ENCODE data around the gene KIRREL3. TPM values are rescaled to one million over a fixed set of nuclear protein-coding genes. Genes with fewer than 3 reads are reported as not detected.

KIRREL3 gene
- total RNA-seq, 1 donor from 2014 or later = not detected

DNA sequence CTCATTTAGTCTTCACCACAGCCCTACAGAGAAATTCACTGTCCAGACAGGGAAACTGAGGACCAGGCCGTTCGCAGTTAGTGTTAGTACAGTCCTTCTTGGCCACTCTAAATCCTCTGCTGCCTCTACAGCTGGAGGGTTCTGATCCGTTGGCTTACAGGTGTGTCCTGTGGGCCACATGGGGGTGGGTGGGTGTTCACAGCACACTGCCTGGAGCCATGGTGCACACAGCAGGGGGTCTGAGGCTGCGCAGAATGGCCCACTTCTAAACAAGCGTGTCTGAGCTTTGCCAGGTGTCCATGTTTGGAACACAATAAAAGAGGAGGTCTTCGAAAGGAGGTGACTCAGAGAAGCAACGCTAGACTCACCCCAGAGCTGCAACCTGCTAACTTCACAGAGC lies 396.1 kb downstream of the KIRREL3 start:
- intact Hi-C loops (cut with micrococcal nuclease) = no loop called here

DNA sequence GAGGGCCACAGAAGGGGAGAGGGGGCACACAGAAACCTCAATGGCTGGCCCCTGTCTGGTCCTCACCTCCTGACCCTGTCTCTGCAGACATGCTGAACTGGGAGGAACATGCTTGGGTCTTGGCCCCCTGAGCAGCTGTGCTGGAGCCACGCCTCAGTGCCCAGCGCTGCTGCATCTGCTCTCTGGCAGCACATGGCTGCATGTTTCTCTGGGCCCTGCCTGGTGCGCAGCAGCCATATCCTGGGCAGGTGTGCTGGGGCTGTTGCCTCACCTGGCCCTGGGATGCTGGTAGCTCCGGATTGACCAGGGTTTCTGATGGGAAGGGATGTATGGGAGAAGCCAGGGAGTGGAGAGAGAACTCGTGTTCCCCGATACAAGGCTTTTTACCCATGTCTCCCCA lies 397.1 kb downstream of the KIRREL3 start:
- intact Hi-C loops (cut with micrococcal nuclease) = no loop called here

DNA sequence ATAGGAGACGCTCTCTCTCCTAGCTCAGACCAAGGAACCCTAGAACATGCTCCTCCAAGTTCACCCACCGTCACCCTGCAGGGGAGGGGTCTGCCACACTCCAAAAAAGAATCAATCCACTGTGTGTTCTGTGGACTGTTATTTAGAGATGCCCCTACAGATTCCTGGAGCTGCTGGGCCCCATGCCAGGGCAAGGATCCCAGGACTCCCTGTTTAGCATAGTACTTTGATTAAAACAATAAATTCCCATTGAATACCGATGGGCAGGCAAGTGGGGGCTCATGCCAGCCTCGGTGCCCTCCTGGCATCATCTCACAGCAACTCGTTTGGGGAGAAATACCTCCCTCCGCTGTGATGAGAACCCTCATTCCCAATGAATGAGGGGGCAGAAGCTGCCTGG lies 397.6 kb downstream of the KIRREL3 start:
- intact Hi-C loops (cut with micrococcal nuclease) = no loop called here

DNA sequence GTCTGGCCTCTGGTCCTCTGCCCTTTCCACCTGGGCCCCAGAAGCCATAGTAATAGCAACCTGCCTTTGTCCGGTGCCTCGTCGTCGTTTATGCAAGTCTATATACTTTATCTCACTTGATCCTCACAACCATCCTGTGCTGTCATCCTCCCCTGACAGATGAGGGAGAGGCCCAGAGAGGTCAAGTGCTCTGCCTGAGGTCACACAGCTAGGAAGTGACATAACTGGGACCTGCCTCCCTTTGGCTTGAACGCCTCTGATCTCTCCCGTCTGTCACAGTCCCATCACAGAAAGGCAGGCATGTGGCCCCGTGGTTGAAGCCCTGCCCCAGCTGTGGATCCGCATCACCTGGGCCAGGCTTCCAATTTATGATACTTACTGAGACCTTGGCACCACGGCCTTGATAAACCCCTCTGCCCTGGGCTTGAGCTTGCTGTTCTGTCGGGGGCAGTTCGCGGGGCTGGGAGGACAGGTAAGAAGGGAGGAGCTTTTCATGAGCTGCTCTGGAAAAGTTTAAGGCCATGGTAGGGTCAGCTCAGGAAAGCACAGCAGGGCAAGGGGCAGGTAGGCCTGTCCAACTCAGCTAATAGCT lies 398.1 kb downstream of the KIRREL3 start:
- intact Hi-C loops (cut with micrococcal nuclease) = no loop called here

DNA sequence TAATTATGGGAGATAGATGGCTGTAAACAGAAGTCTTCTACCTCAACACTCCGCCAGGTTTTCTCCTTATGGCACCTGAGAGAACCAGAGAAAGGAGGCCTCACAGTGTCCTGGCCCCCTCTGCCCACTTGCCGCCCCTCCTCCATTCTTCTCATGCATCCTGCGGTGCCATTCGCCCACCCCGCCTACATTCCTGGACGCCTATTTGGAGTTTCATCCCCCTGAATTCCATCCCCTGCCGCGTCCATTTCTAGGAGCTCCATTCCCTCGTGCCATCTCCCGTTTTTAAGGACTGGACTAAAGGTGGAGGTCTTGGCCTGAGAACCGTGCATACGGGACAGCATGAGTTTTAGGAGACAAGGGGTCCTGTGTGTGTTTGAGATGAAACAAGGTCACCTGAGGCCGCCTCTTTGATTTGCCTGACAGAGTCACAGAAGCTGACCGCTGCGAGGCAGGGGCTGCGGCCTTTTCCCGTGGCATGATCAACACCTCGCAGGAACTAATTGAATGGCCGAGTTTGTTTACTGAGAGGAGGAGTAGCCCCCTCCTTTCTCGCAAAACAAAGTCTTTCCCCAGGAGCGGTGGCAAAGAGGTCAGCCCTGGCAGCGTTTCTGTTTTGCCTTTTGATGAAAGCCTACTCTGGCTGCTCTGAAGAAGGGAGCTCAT lies 398.9 kb downstream of the KIRREL3 start:
- intact Hi-C loops (cut with micrococcal nuclease) = no loop called here

DNA sequence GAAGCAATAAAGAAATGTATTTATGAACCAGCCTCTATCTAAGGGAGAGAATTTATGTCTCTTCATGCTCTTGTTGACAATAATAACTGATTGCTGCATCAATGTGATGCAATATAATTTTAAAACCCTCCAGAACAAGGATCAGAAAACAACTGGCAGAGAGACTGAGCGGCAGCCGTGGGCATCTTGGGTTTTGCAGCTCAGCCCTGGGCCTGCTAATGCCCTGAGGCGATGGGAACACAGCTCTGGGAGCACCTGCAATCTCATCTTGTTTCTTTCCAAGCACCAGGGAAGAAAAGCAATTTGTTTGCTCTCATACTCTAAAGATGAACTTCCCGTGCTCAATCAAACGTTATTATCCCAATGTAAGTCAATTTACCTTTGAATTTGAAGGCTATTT lies 399.4 kb downstream of the KIRREL3 start:
- intact Hi-C loops (cut with micrococcal nuclease) = no loop called here

DNA sequence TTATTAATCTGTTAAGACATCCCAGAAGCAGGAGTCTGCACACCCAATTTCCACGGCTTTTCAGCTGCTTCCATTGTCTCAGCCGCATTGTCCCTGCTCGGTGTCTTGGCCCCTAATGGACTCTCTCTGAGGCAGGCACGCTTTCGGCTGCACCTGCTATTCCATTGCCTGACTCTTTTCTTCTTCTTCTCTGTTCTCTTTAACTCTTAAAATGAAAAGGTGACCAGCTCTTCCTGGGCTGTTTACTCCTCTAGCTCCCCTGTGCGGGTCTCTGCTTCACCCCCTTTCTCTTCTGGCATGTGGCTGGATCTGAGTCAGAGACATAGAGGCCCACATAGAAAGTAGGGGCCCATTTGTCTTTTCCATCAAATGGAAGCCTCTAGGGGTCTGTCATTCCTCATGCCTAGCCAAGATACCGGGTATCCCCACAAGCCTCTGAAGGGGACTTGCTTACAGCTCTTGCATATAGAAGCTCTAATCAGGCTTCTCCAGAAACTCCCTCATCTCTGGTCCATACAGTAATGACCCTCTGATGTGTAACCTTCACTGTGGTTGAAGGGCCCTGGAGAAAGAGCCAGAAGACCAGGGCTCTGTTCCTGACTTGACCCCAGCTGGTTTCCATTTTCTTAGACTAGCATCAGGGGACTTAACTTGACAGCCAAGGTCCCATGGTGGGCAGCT lies 401.2 kb downstream of the KIRREL3 start:
- intact Hi-C loops (cut with micrococcal nuclease) = no loop called here

DNA sequence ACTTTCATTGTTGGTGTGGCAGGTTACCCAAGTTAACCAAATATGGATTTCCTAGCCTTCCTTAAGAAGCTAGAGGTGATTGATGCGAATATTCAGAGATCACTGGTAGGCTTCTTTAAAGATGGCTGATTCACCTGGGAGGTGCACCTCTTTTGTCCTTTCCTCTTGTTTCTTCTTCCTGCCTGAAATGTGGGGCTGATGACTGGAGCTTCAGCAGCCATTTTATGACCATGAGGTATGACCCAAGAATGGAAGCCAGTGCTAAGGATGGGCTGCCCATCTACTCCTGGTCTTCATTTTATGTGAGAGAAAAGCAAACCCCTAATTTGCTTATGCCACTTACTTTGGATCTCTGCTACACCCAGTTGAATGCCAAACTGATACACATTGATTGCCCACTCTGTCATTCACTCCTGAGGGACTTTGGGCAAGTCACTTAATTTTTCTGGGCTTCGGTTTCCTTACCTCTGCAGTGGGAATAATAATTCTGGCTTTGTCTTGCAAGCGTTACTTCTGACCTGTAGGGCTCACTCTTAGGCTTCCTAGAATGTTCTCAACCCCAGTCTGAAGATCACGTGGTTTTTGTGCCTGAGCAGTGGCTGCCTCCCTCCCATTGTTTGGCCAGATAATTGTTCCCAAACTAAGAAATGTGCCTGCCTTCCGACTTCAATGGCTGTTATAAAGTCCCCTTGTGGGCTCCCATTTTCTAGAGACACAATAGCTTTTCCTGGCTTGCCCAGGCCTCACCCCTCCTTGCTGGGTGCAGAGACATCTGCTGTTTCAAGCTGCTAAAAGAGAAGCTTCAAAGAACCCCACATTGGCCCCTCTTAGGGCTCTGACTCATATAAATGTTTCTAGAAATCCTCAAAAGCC lies 402.0 kb downstream of the KIRREL3 start:
- intact Hi-C loops (cut with micrococcal nuclease) = no loop called here

DNA sequence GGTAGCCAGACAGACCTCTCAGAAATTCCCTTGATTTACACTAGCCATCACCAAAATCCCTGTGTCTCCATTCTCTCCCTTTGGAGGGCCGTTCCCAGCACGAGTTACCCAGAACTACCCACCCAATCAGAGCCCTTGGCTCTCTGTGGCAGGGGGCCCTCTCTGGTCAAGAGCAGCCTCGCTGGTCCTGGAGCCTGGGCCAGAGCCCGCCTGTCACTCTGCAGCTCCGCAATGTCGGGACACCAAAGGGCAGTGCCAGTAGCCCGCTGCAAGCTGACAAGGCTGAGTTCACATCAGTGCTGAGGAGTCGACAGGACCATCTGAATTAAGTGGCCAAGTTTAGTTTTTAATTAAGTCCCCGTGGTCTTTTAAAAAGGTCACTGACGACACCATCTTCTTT lies 403.5 kb downstream of the KIRREL3 start:
- intact Hi-C loops (cut with micrococcal nuclease) = no loop called here

DNA sequence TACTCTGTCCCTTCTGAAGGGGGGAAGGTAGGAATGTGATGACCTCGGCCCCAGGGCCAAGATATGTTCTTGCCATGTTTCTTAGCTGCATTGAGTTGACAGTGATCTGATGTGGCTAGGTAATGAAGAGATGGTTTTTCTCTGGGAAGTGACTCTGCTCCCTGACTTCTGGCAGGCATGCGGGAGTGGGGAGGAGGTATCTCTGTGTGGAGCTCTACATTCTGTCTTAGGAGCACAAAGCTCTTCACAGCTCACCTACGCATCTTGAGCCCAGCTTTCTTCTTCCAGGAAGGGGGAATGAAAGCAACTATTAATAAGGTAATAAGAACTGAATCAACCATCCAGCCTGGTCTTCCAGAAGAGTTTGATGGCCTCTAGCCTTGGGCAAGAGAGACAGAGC lies 404.1 kb downstream of the KIRREL3 start:
- intact Hi-C loops (cut with micrococcal nuclease) = no loop called here

DNA sequence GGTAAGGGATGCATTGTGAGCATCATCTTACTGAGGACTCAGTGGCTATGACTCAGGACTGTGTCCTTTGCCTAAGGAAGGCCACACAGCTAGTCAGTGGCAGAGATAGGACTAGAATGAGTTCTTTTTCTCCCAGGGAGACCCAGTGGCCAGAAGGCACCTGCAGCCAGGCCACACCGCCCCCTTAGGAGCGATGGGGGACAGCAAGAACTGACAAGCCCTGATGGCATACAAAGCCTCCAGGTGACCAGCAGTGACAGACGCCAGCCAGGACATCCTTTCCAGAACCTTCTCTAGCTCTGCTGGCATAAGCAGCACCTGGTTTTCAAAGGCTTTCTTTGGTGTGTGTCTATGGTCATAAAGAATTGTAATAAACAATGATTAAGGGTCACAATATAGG lies 405.0 kb downstream of the KIRREL3 start:
- intact Hi-C loops (cut with micrococcal nuclease) = no loop called here

DNA sequence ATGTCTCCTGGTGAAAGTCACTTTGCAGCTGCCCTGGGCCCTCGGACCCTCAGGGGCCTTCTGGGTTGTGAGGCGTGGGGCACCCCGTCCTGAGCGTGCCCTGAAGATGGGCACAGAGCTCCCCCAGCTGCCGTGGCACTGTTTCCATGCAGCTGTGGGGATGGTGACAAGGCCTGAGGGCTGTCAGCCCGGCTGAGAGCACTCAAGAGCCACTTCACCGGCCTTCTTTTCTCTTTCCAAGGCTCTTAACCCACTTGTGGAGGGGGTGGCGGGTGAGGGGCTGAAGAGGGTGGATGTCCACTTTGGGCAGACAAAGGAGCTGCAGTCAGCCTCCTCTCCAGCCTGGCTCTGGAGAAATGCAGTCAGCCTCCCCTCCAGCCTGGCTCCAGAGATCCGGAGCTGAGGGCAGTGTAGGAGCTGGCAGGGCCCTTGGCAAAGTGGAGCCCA lies 405.6 kb downstream of the KIRREL3 start:
- intact Hi-C loops (cut with micrococcal nuclease) = no loop called here

DNA sequence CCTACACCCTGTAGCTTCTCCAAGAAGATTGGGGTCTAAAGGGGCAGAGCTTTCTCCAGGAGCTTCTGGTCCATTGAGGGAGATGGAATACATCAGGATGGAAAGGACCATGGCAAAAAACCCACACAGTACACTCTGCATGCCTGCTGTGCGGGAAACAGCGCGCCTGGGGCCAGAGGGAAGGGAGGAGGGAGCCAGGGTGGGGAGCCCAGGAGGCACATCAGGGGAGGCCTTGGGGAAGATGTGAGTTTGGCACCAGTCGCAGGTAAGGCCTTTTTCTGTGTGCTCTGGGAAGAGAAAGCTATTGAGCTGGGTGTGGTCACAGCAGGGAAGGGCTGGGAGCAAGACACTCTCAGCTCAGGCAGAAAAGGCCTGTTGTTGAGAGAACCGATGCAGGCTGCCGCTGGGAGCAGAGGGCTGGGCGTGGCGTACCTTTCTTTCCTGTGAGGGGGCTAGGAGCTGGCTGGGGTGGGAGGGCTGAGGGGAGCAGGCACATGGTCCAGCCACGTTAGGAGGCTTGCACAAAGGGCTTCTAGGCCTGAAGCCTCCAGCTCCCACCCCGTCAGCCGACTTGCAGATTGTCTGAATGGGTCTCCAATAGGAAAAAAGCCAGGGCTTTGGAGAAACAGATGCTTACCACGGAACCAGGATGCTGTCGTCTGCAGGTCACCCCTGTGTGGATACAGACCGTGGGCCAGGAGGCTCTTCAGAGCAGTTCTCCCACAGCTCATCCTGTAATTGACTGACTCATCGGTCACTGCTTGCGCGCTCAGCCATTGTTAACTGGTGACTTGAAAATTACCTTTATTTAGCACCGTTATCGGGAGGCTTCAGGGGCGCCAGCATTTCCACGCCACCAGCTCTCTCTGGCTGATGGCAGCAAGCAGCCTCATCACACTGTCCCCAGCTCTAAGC lies 407.8 kb downstream of the KIRREL3 start:
- intact Hi-C loops (cut with micrococcal nuclease) = no loop called here

DNA sequence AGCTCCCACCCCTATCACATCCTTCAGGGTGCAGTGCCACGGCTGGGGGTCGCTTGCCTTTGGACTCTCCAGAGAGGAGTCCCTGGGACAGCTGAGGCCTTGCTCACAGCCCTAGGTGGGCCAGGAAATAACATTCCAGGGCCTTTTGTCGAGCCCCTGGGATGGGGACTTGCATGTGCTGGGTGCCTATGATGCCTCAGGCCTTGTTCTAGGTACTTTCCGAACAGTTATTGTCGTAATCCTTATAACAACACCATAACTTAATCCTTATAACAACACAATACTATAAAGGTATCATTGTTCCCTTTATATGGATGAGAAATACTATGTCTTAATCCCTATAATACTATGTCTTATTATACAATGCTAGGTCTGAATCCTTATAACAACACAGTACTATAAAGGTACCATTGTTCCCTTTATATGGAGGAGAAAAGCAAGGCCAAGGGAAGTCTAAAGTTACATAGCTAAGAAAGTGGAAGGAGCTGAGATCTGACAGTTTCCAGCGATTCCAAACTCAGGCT lies 408.5 kb downstream of the KIRREL3 start:
- intact Hi-C loops (cut with micrococcal nuclease) = no loop called here

DNA sequence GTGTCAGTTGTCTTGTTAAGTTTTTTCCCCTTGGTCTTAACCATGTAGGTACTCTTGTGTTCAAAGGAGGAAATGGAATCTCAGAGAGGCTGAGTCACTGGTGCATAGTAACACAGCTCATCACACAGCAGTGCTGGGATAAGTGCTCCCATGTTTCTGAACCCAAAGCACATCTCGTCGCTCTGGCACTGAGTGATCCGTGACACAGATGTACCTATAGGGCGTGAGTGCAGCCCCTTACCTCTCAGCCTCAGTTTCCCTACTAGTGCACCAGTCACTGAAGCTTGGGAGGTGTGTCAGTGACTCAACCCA lies 411.1 kb downstream of the KIRREL3 start:
- intact Hi-C loops (cut with micrococcal nuclease) = no loop called here

DNA sequence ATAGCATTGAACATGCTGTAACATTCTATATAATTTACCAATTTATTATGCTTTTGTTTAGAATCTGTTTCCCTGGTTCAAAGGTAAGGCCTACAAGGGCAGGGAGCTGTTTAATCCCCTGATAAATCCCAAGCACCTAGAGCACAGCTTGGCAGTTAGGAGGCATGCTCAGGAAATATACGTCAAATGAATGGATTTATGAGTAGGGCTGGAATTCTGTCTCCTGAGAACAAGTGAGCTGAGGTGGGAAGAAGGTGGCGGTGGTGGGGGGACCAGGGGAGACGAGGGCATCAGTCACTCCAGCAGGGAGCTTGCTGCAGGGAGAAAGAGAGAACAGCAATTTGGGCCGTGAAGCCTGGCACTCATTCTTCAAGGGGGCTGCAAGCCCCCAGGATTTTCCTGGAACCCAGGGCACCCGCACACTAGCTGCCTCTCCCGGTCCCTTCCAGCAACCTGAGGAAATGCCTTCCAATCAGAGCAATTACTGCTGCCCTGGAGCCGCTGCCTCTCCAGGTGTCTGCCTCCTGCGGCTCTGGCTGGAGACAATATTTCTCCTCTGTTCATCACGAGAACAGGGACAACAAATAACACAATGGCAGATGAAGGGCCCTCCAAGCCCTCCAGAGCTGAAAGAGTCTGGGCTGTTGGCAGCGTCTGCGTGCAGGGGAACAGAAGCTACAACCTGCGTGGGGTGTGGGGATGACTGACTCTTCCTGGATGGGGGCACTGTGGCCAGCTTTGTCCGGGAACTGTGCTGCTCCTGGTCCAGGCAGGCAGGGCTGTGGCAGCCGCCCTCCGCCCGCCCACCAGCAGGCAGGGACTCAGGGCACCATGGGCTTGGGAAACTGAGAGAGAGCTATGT lies 411.7 kb downstream of the KIRREL3 start:
- intact Hi-C loops (cut with micrococcal nuclease) = no loop called here

DNA sequence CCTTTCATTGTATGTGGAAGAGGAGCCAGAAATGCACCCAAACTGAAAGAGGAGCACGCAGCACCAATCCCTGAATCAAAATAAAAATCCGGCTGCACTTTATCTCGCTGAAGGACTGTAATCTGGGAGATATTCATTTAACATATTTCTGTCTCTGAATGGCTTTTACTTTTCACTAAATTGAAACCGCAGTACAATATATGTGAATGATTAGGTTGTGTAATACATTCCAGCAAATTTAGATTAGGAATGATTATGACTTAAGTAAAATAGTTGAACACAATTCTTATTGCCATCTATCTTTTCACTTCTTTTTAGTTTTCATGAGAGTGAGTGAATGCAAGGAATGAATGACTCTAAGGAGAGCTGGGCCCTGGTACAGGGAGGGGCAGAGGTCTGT lies 413.0 kb downstream of the KIRREL3 start:
- intact Hi-C loops (cut with micrococcal nuclease) = no loop called here

DNA sequence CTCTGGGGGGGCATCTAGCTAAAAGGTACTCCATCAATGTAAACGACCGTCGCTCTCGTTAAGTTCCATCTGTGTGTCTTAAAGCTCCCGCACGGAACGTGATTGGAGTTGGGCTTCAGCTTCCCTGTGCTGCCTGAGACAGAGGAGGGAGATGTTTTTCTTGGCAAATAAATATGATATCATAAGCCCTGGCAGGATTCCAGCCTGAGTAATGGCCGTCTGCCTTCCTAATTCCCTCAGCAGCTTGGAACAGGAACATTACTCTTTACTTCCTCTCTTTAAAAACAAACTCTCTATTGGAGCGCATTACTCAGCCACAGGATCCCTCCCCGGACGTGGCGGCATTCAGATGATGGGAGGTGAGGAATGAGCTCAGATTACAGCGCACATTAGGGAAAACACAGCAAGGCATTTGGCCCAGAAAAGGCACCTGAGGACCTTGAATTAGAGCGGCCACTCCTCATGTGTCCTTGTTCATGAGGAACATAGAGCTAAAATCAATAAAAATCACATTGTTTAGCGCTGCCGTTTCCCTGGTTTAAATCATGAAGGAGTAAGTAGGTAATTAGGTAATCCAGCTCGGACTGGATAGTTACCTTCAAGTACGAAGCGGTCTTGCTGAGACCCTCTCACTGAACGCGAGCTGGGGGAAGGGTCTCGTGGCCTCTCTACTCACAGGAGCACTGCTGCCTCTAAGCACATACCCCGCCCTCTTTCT lies 414.6 kb downstream of the KIRREL3 start:
- intact Hi-C loops (cut with micrococcal nuclease) = no loop called here

DNA sequence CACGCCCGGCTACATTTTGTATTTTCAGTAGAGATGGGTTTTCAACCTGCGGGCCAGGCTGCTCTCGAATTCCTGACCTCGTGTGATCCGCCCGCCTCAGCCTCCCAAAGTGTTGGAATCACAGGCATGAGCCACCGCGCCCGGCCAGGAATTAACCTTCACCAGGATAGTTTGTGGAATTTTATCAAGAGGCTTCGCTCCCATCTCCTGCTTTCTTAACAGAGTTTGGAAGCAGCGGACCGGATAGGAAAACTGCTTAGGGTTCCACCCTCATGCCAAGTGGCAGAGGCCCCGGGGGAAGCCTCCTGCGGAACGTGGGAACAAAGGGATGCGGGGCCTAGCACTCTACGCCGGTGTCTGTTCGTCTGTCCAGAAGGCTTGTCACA lies 415.2 kb downstream of the KIRREL3 start:
- intact Hi-C loops (cut with micrococcal nuclease) = no loop called here

Data from T-helper 1 cell treated with Interleukin-12 subunit alpha and Interleukin-12 subunit beta and Interleukin-4 antibody, amounts not matched to agents 30 ng/mL and 1 ng/mL, for 36 hours (primary cell).